Aorta (tissue), 5 donors: ENCODE results near the gene PPP1R12A. TPM values are rescaled to one million over a fixed set of nuclear protein-coding genes. Genes with fewer than 3 reads are reported as not detected.
A peak's percentile ranks its signal among the peaks of the same experiment; 100 is the strongest.
"Not testable (repeated sequence)": the region's sequence is repeated elsewhere in the genome, so short reads cannot be mapped to it uniquely, and the experiment has no call there.

Experiments used
- ATAC-seq: fragments of 200-7000 bp; cut with Tn5 transposase; one replicate; pipeline ENCODE4 v1.9.1; 2022; ENCODE audit warnings: moderate library complexity; ENCODE audit not compliant: low FRiP score
- DNase-seq, 2 donors: peaks; one replicate each; pipeline ENCODE4 v3.0.0-alpha.2; 2020
- H3K27ac ChIP-seq, 2 donors: one replicate each; pipeline ENCODE4 v1.5.1; 2013; ENCODE audit warnings: low read length in 2 of 2, mild to moderate bottlenecking in 2 of 2, moderate library complexity in 2 of 2, control low read depth in 1 of 2, inconsistent platforms in 1 of 2, low read depth in 1 of 2
- H3K27me3 ChIP-seq, 2 donors: one replicate each; pipeline ENCODE4 v1.6.1; 2013; ENCODE audit warnings: control low read depth in 1 of 2, low read length in 1 of 2, mild to moderate bottlenecking in 1 of 2, moderate library complexity in 1 of 2; ENCODE audit not compliant: insufficient read depth in 2 of 2, control insufficient read depth in 1 of 2
- H3K36me3 ChIP-seq, 2 donors: one replicate each; pipeline ENCODE4 v1.6.1; 2013; ENCODE audit warnings: control low read depth in 1 of 2, low read length in 1 of 2, mild to moderate bottlenecking in 1 of 2; ENCODE audit not compliant: insufficient read depth in 2 of 2, control insufficient read depth in 1 of 2
- H3K4me1 ChIP-seq, 2 donors: one replicate each; pipeline ENCODE4 v1.6.1; 2013; ENCODE audit warnings: low read length in 2 of 2, control low read depth in 1 of 2, mild to moderate bottlenecking in 1 of 2, moderate library complexity in 1 of 2; ENCODE audit not compliant: insufficient read depth in 2 of 2, control insufficient read depth in 1 of 2
- H3K4me3 ChIP-seq, 2 donors: one replicate each; pipeline ENCODE4 v1.5.1; 2013; ENCODE audit warnings: low read length in 2 of 2, control low read depth in 1 of 2, mild to moderate bottlenecking in 1 of 2
- H3K9me3 ChIP-seq: one replicate; pipeline ENCODE4 v1.6.1; 2013; ENCODE audit warnings: mild to moderate bottlenecking, low read length; ENCODE audit not compliant: control insufficient read depth
- WGBS, 2 donors: extraction: QIAGEN DNeasy Blood & Tissue Kit; methylation state at CpG; one replicate each; pipeline ENCODE4 v1.1.7; 2013; 5-methylcytosine and 5-hydroxymethylcytosine counted together
- intact Hi-C, 2 donors: fragments of 100-400 bp; cut with DNase I; formaldehyde crosslinking; loops; one replicate each; pipeline versions ENCODE4 v1.14.2 to v1.15.0; 2022
- polyA plus RNA-seq, 2 donors: library from polyadenylated mRNA; stranded (reverse); fragments of 200-250 nt; gene quantifications; one replicate each; pipeline ENCODE4 v1.2.3, GENCODE V29; 2013
- total RNA-seq, 2 donors: library from RNA; stranded (reverse); fragmentation: NEBNext Ultra II Directional; extraction: Animal tissue kit (Norgen Biotek cat#: 25700); gene quantifications; one replicate each; pipeline ENCODE4 v1.2.1, GENCODE V29; 2021
- donor health status: healthy with polysubstance abuse.
- donor health status: Bipolar disorder and iron deficiency.
- donor health status: DM: no; HTN: no; CAD: no.
- donor health status: DM: no; HTN: no; CAD: no.
- donor health status: DM: yes; HTN: yes; CAD: no.

PPP1R12A gene
- total and polyA plus RNA-seq, 4 donors = 24.8 to 287 (median 234) TPM

DNA sequence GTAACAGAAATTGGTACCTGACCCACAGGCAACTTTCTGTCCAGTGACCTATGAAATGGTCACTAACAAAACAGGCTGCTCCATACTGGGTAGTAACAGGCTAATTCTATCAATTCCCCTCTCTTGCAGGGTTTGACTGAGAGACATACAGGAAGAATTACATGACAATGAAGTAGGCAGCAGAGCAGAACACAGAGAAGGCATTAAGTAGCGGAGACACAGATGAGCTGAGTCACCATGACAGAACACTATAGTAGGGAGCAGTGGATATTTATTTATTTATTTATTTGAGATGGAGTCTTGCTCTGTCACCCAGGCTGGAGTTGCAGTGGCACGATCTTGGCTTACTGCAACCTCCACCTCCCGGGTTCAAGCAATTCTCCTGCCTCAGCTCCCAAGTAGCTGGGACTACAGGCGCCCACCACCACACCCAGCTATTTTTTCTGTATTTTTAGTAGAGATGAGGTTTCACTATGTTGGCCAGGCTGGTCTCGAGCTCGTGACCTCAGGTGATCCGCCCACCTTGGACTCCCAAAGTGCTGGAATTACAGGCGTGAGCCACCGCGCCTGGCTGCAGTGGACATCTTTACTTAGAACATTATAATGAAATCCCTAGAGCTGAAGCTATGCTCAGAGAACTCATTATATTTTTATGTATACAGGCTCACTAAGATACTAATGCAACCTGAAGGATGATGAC lies 150.4 kb downstream of the PPP1R12A start:
- H3K36me3 ChIP-seq, H3K4me3 ChIP-seq, H3K9me3 ChIP-seq, intact Hi-C loops, H3K27ac ChIP-seq, H3K4me1 ChIP-seq, DNase-seq, H3K27me3 ChIP-seq, ATAC-seq: not testable (repeated sequence)
- WGBS, 2 donors = 87 to 97% methylated on average over 10 of the region's 10 CpGs

DNA sequence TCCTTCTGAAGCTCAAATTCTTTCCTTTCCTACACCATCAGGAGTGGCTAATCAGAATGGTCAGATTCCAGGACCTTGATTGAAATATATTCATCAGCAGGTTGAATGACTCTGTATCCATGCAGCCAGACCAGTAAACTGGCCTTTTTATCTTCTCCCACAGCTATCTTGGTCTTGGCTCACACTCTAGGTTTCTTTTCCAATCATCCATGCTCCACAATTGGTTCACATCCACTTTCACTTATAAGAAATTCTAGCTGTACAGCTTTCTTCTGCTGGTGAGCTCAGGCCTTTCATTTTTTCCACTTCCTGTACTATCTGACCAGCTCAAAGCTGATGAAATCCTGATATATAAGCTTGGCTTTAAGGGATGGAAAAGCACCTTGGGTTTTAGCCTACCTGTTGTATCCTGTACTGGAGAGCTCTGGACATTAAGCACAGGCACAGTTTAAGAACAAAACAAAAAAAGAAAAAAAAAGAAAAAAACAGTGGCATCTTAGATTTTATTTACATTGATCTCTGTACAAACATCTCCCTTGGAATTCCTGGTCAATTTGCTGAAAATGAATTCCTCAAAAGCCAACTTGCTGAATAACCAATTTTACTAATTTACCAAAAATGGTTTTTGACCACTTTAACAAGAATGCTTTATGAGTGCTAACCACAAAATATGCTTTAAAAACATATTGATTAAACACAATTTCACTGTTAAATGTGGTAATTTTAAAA lies 152.6 kb downstream of the PPP1R12A start:
- peak; percentile 36 for ATAC-seq
- H3K36me3 ChIP-seq = peaks cover 2 to 7% of the 10 kb centered on the region in 2 donors
- no peak overlapping the region for H3K4me3 ChIP-seq
- no peaks in the 10 kb centered on the region for H3K9me3 ChIP-seq
- intact Hi-C loops = no loop called here
- H3K27ac ChIP-seq = peak overlapping the region in 1 of 2 donors; percentile 82
- no peaks in the 10 kb centered on the region for H3K27me3 ChIP-seq
- DNase-seq = no peak
- peaks cover 0 to 3% of the 10 kb centered on the region in 2 donors for H3K4me1 ChIP-seq

DNA sequence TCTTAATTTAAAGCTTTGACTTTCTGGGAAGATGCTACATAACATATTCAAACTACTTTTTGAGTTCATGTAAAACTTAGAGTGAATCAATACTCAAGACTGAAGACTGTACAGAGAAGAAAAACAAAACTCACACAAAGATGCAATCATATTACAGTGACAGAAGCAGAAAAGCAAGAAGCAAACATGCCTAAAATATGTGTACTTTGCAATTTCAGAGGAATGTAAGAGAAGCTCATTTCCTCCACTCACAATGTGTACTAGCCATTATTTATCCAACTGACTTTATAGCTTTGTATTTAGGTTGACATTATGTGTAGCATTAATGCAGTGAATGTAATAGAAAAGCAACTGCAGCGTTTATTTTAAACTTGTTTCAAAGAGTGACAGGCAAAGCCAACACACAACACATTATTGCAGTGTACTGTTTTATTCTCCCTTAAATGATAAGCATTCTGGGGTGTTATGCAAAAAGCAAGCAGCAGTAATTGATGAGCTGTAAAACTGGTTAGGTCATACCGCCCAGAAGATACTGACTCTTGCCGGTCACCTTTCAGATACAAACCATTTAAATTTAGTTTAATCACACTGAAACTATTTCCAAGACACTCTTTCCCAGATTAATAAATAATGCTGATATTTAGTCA lies 156.0 kb downstream of the PPP1R12A start:
- ATAC-seq = no peak

DNA sequence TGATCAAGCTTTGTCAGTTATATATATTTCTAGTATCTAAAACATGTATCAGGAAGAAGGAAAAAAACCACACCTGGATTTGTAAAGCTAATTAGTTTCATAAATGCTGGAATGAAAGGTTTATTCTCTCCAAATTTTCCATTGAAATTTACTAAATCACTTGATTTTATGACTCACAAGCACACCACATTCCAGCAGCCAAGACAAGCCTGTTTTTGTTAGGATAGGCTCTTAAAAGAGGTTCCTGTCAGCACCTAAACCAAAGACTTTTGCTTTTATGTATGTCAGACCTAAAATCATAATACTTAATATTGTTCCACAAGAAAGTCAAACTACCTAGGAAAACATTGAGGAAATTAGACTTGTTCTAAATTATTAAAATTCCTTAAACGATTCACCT lies 158.8 kb downstream of the PPP1R12A start:
- no peak for DNase-seq
- H3K36me3 ChIP-seq = peaks cover 0 to 2% of the 10 kb centered on the region in 2 donors
- intact Hi-C loops = no loop called here
- 16 to 26% methylated on average over 1 of the region's 1 CpG for WGBS, 2 donors
- H3K4me3 ChIP-seq = no peak overlapping the region
- no peaks in the 10 kb centered on the region for H3K9me3 ChIP-seq
- H3K27me3 ChIP-seq = no peaks in the 10 kb centered on the region
- no peak for ATAC-seq
- no peaks in the 10 kb centered on the region for H3K4me1 ChIP-seq
- H3K27ac ChIP-seq = no peak overlapping the region

More for the DNA sequence above, 156.0 kb downstream of the PPP1R12A start:
- H3K4me3 ChIP-seq = no peak overlapping the region
- H3K27me3 ChIP-seq = no peaks in the 10 kb centered on the region
- intact Hi-C loops = no loop called here
- H3K9me3 ChIP-seq = no peaks in the 10 kb centered on the region
- H3K36me3 ChIP-seq = peaks cover 1 to 2% of the 10 kb centered on the region in 2 donors
- H3K27ac ChIP-seq = no peak overlapping the region
- 71 to 77% methylated on average over 3 of the region's 3 CpGs for WGBS, 2 donors
- H3K4me1 ChIP-seq = peaks cover 0 to 3% of the 10 kb centered on the region in 2 donors
- DNase-seq = no peak

DNA sequence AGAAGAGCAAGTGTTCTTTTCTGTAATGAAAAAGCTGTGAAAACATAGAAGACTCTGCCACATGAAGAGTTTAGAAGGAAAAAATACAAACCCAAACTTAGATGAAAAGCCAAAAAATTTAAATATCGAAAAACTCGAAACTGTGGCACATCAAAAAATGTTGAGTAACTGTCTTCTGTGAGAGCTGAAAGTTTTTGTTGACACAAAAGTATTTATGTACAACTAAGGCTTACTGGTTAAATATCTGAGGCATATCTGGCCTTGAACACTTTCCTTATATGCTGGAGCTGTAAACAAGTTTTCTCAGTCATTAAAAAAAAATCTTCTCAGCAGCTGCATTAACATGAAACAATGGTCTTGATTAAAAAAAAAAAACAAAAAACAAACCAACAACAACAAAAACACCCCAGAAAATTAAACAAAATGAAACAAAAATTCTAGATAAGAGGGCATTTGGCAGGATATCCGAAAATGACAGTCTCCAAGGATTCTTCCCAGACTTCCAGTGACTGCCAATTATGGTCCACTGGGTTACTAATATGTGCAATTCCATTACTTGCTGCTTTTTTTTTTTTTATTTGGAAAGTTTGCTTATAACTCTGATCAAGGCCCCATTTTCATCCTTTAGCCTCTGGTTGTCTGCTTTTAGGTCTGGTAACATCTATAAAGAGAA lies 159.4 kb downstream of the PPP1R12A start:
- H3K27ac ChIP-seq = no peak overlapping the region
- ATAC-seq = no peak
- peaks cover 0 to 2% of the 10 kb centered on the region in 2 donors for H3K36me3 ChIP-seq

DNA sequence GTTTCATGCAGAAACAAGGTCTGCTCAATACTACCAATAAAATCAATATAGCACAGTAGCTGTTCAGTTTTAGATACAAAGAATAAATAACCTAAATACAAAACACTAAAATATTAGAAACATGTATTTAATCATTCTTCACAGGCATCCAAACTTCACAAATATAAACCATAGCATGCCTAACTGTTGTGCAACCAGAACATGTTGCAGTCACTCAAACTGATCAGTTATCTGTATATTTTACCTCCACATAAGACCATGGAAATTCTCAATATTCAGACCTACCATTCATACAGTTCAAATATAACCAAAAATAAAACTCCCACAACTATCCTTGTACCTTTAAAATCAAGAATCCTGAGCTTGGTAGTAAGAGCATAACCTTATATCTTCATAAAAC lies 161.0 kb downstream of the PPP1R12A start:
- Histone ChIP-seq H3K36me3 (no peaks in the 10 kb centered on the region), H3K27me3 (no peaks in the 10 kb centered on the region), H3K9me3 (no peaks in the 10 kb centered on the region), H3K4me1 (no peaks in the 10 kb centered on the region), H3K4me3 (no peak overlapping the region), H3K27ac (no peak overlapping the region)
- intact Hi-C loops = no loop called here
- no peak for ATAC-seq
- no peak for DNase-seq

More for the DNA sequence above, 159.4 kb downstream of the PPP1R12A start:
- no peak for DNase-seq
- Histone ChIP-seq H3K4me1 (no peaks in the 10 kb centered on the region), H3K9me3 (no peaks in the 10 kb centered on the region), H3K4me3 (no peak overlapping the region), H3K27me3 (no peaks in the 10 kb centered on the region)
- 55 to 58% methylated on average over 3 of the region's 3 CpGs for WGBS, 2 donors
- intact Hi-C loops = no loop called here

DNA sequence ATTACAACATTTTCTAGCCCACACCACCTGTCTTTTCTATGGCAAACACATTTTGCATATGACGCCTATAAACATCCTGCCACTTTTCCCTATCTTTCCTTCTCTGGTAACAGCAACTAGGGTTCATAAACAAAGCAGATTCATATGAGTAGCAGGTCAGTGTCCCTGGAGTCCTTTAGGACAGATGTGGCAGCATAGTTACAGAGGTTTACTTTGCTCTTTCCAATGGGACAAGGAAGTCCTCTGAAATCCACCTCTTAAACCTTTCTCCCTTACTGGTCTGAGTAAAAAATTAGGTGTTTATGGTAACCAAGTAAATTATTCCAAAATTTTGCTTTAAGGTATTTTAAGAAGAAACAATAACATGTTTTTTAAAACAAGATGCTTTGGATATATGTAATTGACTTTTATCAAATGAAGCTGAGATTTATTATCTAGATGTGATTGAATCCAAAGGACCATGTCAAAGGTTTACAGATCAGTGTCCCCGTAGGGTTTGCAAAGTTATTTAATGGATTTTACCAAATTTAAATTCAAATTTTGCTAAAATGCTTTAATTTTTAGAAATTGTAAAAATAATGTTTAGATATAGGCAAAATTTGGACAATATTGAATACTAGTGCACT lies 164.9 kb downstream of the PPP1R12A start:
- no peaks in the 10 kb centered on the region for H3K36me3 ChIP-seq
- H3K27ac ChIP-seq = no peak overlapping the region
- intact Hi-C loops = loop anchor here in 1 of 2 donors (2.0 kb wide), 1 partner anchor 19 kb away; no protein-coding TSS in a partner anchor
- no peaks in the 10 kb centered on the region for H3K9me3 ChIP-seq
- ATAC-seq (no peak), DNase-seq (no peak)
- no peak overlapping the region for H3K4me3 ChIP-seq
- 96 to 100% methylated on average over 2 of the region's 2 CpGs for WGBS, 2 donors
- no peaks in the 10 kb centered on the region for H3K27me3 ChIP-seq
- H3K4me1 ChIP-seq = peaks cover 0 to 3% of the 10 kb centered on the region in 2 donors

DNA sequence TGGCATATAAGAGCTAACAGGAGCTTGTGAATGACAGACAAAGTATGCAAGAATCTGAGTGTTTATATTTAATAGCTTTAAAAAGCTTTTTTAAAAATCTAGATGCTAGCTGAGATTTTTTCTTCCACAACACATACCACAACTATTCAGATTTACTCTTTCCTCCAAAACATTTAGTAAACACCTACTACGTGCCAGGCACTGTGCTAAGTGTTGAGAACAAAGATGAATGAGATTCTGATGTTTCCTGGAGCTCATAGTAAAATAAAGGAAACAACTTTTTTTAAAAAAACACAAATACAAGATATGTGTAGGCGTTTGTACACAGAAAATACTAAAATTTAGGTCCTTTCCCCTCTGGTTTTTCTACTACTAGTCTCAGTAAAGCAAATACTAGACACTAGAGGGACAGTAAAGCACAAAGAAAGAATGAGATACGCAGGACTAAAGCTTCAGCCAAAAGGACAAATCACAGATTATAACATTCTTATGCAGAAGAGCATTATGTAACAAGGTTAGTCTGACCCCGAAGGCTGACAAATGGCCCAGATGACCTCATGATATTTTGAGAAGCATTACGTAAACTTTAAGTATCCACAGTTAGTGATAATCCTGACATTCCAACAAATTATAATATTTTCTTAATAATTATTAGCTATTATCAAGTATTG lies 165.6 kb downstream of the PPP1R12A start:
- no peaks in the 10 kb centered on the region for H3K9me3 ChIP-seq
- WGBS, 2 donors = 41 to 52% methylated on average over 5 of the region's 5 CpGs
- no peak overlapping the region for H3K27ac ChIP-seq
- intact Hi-C loops = no loop called here
- no peaks in the 10 kb centered on the region for H3K27me3 ChIP-seq
- DNase-seq (no peak), ATAC-seq (no peak)
- no peaks in the 10 kb centered on the region for H3K36me3 ChIP-seq
- H3K4me1 ChIP-seq = peaks cover 0 to 3% of the 10 kb centered on the region in 2 donors
- H3K4me3 ChIP-seq = no peak overlapping the region
